SH-SY5Y (cell line): ENCODE results near the gene PSEN1.

Source experiments
- GATA2 ChIP-seq: IDR thresholded peaks from 2 replicates; pipeline ENCODE4 v1.6.1; 2011; ENCODE audit warnings: mild to moderate bottlenecking, low read depth, low read length
- GATA3 ChIP-seq: IDR thresholded peaks from 2 replicates; pipeline ENCODE4 v1.6.1; 2011; ENCODE audit warnings: low read depth, mild to moderate bottlenecking, low read length, moderate library complexity

GRCh38 chr14:73097421-73097820, 38.9 kb upstream of the PSEN1 start:
- no peak for TF ChIP-seq GATA3
- no peak for TF ChIP-seq GATA2
